Measurements from ENCODE around the gene IL18RAP. TPM values are rescaled to one million over a fixed set of nuclear protein-coding genes. Genes with fewer than 3 reads are reported as not detected.

The IL18RAP gene, protein sequence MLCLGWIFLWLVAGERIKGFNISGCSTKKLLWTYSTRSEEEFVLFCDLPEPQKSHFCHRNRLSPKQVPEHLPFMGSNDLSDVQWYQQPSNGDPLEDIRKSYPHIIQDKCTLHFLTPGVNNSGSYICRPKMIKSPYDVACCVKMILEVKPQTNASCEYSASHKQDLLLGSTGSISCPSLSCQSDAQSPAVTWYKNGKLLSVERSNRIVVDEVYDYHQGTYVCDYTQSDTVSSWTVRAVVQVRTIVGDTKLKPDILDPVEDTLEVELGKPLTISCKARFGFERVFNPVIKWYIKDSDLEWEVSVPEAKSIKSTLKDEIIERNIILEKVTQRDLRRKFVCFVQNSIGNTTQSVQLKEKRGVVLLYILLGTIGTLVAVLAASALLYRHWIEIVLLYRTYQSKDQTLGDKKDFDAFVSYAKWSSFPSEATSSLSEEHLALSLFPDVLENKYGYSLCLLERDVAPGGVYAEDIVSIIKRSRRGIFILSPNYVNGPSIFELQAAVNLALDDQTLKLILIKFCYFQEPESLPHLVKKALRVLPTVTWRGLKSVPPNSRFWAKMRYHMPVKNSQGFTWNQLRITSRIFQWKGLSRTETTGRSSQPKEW
- 1 to 10 TPM in 2 of 4 donors, under 1 TPM in 2; 0.22 to 3.9 (median 0.88) TPM for total RNA-seq

DNA sequence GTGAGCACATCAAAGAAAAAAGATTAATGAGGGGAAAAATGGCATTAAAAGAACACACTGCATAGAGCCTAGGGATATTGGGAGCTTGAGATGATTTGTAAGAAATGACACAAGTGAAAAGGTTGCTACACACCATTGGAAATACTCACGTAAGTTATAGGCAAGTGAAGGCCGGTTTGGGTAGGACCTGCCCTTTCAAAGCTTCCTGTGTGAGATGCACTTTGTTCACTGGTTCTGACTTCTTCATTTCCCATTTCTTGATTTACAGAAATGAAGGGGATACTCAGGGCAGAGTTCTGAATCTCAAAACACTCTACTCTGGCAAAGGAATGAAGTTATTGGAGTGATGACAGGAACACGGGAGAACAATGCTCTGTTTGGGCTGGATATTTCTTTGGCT lies at the start of gene IL18RAP:
IL18RAP (plus strand) TSS at position 251 of the 400 bp plus-strand sequence; CDS start at position 369, 118 bp downstream.
- DNase-seq (ENCODE audit: low spot score in 2 of 2), result no peak
- no peaks in the 10 kb centered on the region for H3K4me1 ChIP-seq

GRCh38 chr2:102376052-102376591 lies 46.8 kb upstream of the IL18RAP start:
- Histone ChIP-seq H3K4me3 (no peak overlapping the region), H3K4me1 (no peaks in the 10 kb centered on the region), H3K27me3 (no peaks in the 10 kb centered on the region), H3K36me3 (no peaks in the 10 kb centered on the region), H3K9me3 (no peaks in the 10 kb centered on the region), H3K27ac (no peak overlapping the region)
- TF ChIP-seq EP300 (IDR thresholded peaks at IDR 0.05) (no peak), POLR2A (IDR thresholded peaks at IDR 0.05) (no peak), CTCF (IDR thresholded peaks at IDR 0.05) (no peak)
- no peak for DNase-seq (ENCODE audit: low spot score in 2 of 2)
- 68 to 74% methylated on average over 1 of the region's 1 CpG for WGBS, 2 donors

More for the DNA sequence above, at the start of gene IL18RAP:
- no peak within 1 kb of the TSS for H3K4me3 ChIP-seq
- 70 to 75% methylated on average over 3 of the region's 3 CpGs for WGBS, 2 donors
- no peaks in the 10 kb centered on the region for H3K36me3 ChIP-seq
- H3K27me3 ChIP-seq, result no peaks in the 10 kb centered on the region
- H3K9me3 ChIP-seq, result no peaks in the 10 kb centered on the region
- no peak for TF ChIP-seq EP300 (IDR thresholded peaks at IDR 0.05)
- no peak for TF ChIP-seq POLR2A (IDR thresholded peaks at IDR 0.05)
- no peak for TF ChIP-seq CTCF (IDR thresholded peaks at IDR 0.05)
- no peak within 1 kb of the TSS for H3K27ac ChIP-seq

GRCh38 chr2:102383722-102384121 lies 39.2 kb upstream of the IL18RAP start:
- H3K4me3 ChIP-seq, result no peak overlapping the region
- H3K4me1 ChIP-seq, result no peaks in the 10 kb centered on the region
- no peaks in the 10 kb centered on the region for H3K27me3 ChIP-seq
- no peak overlapping the region for H3K27ac ChIP-seq
- H3K9me3 ChIP-seq, result peaks cover 0 to 10% (median 4%) of the 10 kb centered on the region in 4 donors
- H3K36me3 ChIP-seq, result no peaks in the 10 kb centered on the region
- DNase-seq (ENCODE audit: low spot score in 2 of 2), result no peak
- no peak for TF ChIP-seq EP300 (IDR thresholded peaks at IDR 0.05)
- TF ChIP-seq CTCF (IDR thresholded peaks at IDR 0.05), result no peak
- TF ChIP-seq POLR2A (IDR thresholded peaks at IDR 0.05), result no peak

- H3K4me3 ChIP-seq, result no peak overlapping the region
- H3K27ac ChIP-seq, result no peak overlapping the region
- WGBS, 2 donors, result 85 to 89% methylated on average over 1 of the region's 1 CpG
- DNase-seq (ENCODE audit: low spot score in 2 of 2), result no peak
- peaks cover 0 to 10% (median 4%) of the 10 kb centered on the region in 4 donors for H3K9me3 ChIP-seq
- no peaks in the 10 kb centered on the region for H3K4me1 ChIP-seq
- no peaks in the 10 kb centered on the region for H3K36me3 ChIP-seq
- H3K27me3 ChIP-seq, result no peaks in the 10 kb centered on the region
- no peak for TF ChIP-seq POLR2A (IDR thresholded peaks at IDR 0.05)
- no peak for TF ChIP-seq EP300 (IDR thresholded peaks at IDR 0.05)
- no peak for TF ChIP-seq CTCF (IDR thresholded peaks at IDR 0.05)
Observed at GRCh38 chr2:102385522-102385921, 37.4 kb upstream of the IL18RAP start.

GRCh38 chr2:102386004-102386403 lies 37.0 kb upstream of the IL18RAP start:
- no peak for TF ChIP-seq CTCF (IDR thresholded peaks at IDR 0.05)
- no peak for TF ChIP-seq EP300 (IDR thresholded peaks at IDR 0.05)
- TF ChIP-seq POLR2A (IDR thresholded peaks at IDR 0.05), result no peak
- no peak overlapping the region for H3K27ac ChIP-seq
- H3K4me1 ChIP-seq, result no peaks in the 10 kb centered on the region
- H3K27me3 ChIP-seq, result no peaks in the 10 kb centered on the region
- DNase-seq (ENCODE audit: low spot score in 2 of 2), result no peak
- H3K36me3 ChIP-seq, result no peaks in the 10 kb centered on the region
- WGBS, 2 donors, result 80 to 86% methylated on average over 3 of the region's 3 CpGs
- no peak overlapping the region for H3K4me3 ChIP-seq
- H3K9me3 ChIP-seq, result peaks cover 0 to 10% (median 4%) of the 10 kb centered on the region in 4 donors

All from tibial nerve (tissue), 4 donors.